Esophagus squamous epithelium (tissue), 5 donors: ENCODE measurements around the gene ALG8. TPM values are rescaled to one million over a fixed set of nuclear protein-coding genes. Genes with fewer than 3 reads are reported as not detected.

Source experiments
- DNase-seq: peaks from one replicate; lab custom pipeline; 2025; lab: John Stamatoyannopoulos, UW
- H3K27ac ChIP-seq, 4 donors: fragments of 200-600 bp; sonication (generic); one replicate each; pipeline ENCODE4 v1.5.1; 2016 to 2019; ENCODE audit warnings: mild to moderate bottlenecking in 1 of 4
- H3K27me3 ChIP-seq, 4 donors: fragments of 200-600 bp; sonication (generic); 1 replicate in 3 of 4; 2 replicates in 1 of 4; pipeline versions ENCODE4 v1.5.1 to v1.6.0; 2017 to 2021; ENCODE audit warnings: antibody characterized with exemption in 1 of 4
- H3K36me3 ChIP-seq, 3 donors: fragments of 200-600 bp; sonication (generic); one replicate each; pipeline ENCODE4 v1.5.1; 2016 to 2019
- H3K4me1 ChIP-seq, 3 donors: fragments of 200-600 bp; sonication (generic); one replicate each; pipeline ENCODE4 v1.5.1; 2017 to 2019
- H3K4me3 ChIP-seq, 4 donors: fragments of 200-600 bp; sonication (generic); 1 replicate in 3 of 4; 2 replicates in 1 of 4; pipeline ENCODE4 v1.5.1; 2016 to 2019; ENCODE audit warnings: mild to moderate bottlenecking in 2 of 4, moderate library complexity in 1 of 4
- H3K9me3 ChIP-seq, 3 donors: fragments of 200-600 bp; sonication (generic); one replicate each; pipeline ENCODE4 v1.5.1; 2016 to 2019
- POLR2A ChIP-seq, 4 donors: fragments of 450-650 bp; IDR thresholded peaks; one replicate each; pipeline ENCODE4 v1.6.1; 2017; ENCODE audit warnings: antibody characterized with exemption in 4 of 4, mild to moderate bottlenecking in 4 of 4, moderate library complexity in 3 of 4
- WGBS, 2 donors: methylation state at CpG; one replicate each; pipeline ENCODE4 v1.1.5; 2018; 5-methylcytosine and 5-hydroxymethylcytosine counted together
- intact Hi-C: fragments of 100-400 bp; cut with DNase I; formaldehyde crosslinking; loops from one replicate; pipeline ENCODE4 v1.15.0; 2022
- total RNA-seq, 4 donors: library from RNA; depleted of rRNA; stranded (reverse); fragments of >200 nt; gene quantifications; one replicate each; pipeline ENCODE4 v1.1.0, GENCODE V29; 2016
- TF ChIP-seq, protein P1 (sequence below), 6 experiments: fragments of 450-650 bp in 4 of 6; fragments of 200-600 bp in 2 of 6; sonication (generic) in 2 of 6; IDR thresholded peaks; one replicate each; pipeline ENCODE4 v1.5.1; 2016 to 2019; ENCODE audit warnings: antibody characterized with exemption in 6 of 6, mild to moderate bottlenecking in 4 of 6, moderate library complexity in 4 of 6
- donor health status: DM: yes; HTN: yes; CAD: no.

Gene ALG8
- total RNA-seq, 4 donors from 2014 or later, result 13.9 to 30.5 (median 27.3) TPM

DNA sequence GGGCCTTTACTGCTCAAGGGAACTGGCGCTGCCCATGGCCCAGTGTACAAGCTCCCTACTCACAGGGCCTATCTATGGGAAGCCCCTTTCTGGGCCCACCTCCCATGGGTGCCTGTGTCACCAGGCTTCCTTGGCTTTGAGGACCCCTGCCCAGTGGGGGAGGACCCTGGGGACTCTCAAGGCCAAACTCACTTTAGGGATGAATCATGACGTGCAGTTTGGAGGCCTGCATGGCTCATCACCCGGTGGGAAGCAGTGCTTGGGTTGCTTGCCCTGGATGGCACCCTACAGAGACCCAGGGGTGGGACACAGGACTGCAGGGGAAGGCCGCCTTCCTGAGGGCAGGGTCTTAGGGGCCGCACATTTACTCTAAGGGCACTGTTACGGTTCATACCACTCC, 32.5 kb upstream of the ALG8 start:
- Histone ChIP-seq H3K4me3 (no peak overlapping the region), H3K36me3 (peaks cover 0 to 47% (median 0%) of the 10 kb centered on the region in 3 donors), H3K27me3 (no peaks in the 10 kb centered on the region), H3K27ac (no peak overlapping the region), H3K4me1 (peaks cover 5 to 23% (median 8%) of the 10 kb centered on the region in 3 donors), H3K9me3 (no peaks in the 10 kb centered on the region)
- intact Hi-C loops, result no loop called here
- 96 to 100% methylated on average over 2 to 3 of the region's 6 CpGs for WGBS, 2 donors
- DNase-seq, result no peak
- TF ChIP-seq, protein P1, sequence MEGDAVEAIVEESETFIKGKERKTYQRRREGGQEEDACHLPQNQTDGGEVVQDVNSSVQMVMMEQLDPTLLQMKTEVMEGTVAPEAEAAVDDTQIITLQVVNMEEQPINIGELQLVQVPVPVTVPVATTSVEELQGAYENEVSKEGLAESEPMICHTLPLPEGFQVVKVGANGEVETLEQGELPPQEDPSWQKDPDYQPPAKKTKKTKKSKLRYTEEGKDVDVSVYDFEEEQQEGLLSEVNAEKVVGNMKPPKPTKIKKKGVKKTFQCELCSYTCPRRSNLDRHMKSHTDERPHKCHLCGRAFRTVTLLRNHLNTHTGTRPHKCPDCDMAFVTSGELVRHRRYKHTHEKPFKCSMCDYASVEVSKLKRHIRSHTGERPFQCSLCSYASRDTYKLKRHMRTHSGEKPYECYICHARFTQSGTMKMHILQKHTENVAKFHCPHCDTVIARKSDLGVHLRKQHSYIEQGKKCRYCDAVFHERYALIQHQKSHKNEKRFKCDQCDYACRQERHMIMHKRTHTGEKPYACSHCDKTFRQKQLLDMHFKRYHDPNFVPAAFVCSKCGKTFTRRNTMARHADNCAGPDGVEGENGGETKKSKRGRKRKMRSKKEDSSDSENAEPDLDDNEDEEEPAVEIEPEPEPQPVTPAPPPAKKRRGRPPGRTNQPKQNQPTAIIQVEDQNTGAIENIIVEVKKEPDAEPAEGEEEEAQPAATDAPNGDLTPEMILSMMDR (IDR thresholded peaks at IDR 0.05), result no peak
- no peak for TF ChIP-seq POLR2A (IDR thresholded peaks at IDR 0.05)

DNA sequence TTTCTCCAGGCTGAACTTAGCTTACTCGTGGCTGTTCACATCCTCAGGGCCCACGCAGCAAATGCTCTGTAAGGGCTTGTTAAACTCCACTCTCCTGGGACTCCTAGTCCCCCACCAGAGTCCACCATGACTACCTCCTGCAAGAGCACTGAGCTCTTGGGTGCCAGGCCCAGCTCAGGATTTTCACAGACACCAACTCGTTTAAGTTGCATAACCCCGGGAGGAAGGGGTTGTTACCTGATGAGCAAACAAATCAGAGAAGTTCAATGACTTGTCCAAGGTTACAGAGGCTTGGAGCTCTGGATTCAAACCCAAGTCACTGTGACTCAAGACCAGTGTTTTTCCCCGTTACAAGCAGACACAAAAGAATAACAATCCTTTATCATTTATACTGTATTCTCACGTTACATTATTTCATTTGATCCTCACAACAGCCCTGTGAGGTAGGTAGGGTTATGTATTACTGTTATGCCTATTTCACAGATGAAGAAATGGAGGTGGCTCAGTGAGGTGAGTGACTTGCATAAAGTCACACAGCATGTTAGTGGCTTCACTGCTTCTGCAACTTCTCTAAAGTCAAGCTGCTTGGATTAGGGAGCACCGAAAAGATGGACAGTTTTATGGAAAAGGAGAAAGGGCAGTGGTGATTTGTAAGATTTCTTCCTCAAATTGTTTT, 31.6 kb upstream of the ALG8 start:
- H3K36me3 ChIP-seq, result peaks cover 0 to 37% (median 0%) of the 10 kb centered on the region in 3 donors
- no peaks in the 10 kb centered on the region for H3K27me3 ChIP-seq
- no peaks in the 10 kb centered on the region for H3K9me3 ChIP-seq
- peaks cover 5 to 23% (median 8%) of the 10 kb centered on the region in 3 donors for H3K4me1 ChIP-seq
- intact Hi-C loops, result no loop called here
- H3K4me3 ChIP-seq, result no peak overlapping the region
- no peak for DNase-seq
- TF ChIP-seq, protein P1 (IDR thresholded peaks at IDR 0.05), result no peak
- TF ChIP-seq POLR2A (IDR thresholded peaks at IDR 0.05), result no peak
- 70 to 90% methylated on average over 6 to 7 of the region's 7 CpGs for WGBS, 2 donors
- peak overlapping the region in 1 of 4 donors; percentile 21 for H3K27ac ChIP-seq

DNA sequence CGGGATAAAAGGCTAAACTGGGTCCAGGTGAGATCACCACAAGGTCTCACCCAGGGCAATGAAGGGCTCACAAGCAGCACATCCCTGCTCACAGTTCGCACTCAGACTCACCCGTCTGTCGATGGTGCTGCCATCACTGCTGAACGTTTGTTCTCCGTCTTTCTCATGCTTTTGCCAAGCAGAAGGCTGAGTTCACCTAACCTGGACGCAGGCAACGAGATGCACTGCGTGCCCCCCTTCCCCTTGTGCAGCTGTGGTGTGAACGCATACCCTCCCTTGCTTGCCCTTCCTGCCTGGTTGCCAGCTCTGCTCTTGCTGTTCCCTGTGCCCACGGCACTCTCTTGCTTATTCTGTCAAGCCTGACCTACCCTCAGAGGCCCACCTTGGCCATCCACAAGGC, 31.0 kb upstream of the ALG8 start:
- Histone ChIP-seq H3K27ac (peak overlapping the region in 3 of 4 donors; percentile 73 to 91 (median 81)), H3K9me3 (no peaks in the 10 kb centered on the region), H3K4me3 (no peak overlapping the region), H3K4me1 (peaks cover 5 to 23% (median 8%) of the 10 kb centered on the region in 3 donors), H3K27me3 (no peaks in the 10 kb centered on the region), H3K36me3 (peaks cover 0 to 37% (median 0%) of the 10 kb centered on the region in 3 donors)
- TF ChIP-seq, protein P1 (IDR thresholded peaks at IDR 0.05), result no peak
- no peak for TF ChIP-seq POLR2A (IDR thresholded peaks at IDR 0.05)
- intact Hi-C loops, result no loop called here
- DNase-seq, result no peak
- 85 to 87% methylated on average over 10 of the region's 11 CpGs for whole genome bisulfite sequencing, 2 donors

DNA sequence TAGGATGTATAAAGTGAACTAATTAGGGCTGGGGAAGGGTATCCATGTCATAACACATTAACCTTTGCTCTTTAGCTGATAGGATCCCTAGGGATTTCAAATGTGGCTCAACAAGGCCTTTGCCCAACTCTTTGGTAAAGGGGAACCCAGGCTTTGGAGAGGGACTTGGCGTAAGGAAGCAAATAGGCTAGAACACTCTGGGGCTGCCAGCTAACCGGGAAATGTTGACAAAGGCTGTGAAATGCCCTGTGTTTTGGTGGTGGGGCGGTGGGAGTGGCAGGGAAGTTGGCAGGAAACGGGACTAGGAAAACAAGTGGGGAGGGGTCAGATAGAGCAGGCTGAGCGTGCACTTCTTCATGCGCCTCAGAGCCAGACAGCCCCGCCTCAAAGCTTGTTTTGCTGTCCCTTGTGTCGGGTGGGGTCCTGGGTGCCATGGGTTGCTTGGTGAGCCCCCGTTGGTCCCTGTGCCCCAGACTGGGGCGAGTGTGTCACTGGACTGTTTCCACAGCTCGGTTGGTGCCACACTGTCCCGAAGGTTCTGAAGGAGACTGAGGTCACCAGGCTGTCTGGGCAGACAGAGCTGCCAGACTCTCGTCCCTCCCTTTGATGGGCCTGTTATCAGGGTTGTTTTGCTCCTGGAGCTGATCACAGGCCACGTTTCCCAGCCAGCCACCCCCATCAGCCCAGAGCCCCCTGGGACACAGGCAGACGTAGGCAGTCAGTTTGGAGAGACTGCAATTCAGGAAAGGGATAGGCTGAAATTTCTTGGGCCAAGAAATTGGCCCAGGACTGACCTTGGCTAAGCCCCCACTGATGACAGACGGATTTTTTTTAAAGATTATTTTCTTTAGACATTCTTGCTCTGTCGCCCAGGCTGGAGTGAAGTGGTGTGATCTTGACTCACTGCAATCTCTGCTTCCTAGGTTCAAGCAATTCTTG, 29.4 kb upstream of the ALG8 start:
- no peak for DNase-seq
- Histone ChIP-seq H3K36me3 (peaks cover 0 to 26% (median 0%) of the 10 kb centered on the region in 3 donors), H3K27me3 (no peaks in the 10 kb centered on the region), H3K27ac (peak overlapping the region; percentile 57 to 91 (median 77)), H3K4me3 (peak overlapping the region in 1 of 4 donors; percentile 8), H3K4me1 (peaks cover 5 to 23% (median 8%) of the 10 kb centered on the region in 3 donors), H3K9me3 (no peaks in the 10 kb centered on the region)
- intact Hi-C loops, result no loop called here
- TF ChIP-seq POLR2A (IDR thresholded peaks at IDR 0.05), result no peak
- TF ChIP-seq, protein P1 (IDR thresholded peaks at IDR 0.05), result no peak
- WGBS, 2 donors, result 48 to 52% methylated on average over 14 to 15 of the region's 17 CpGs
